ENCODE measurements around the gene MYCL. TPM values are rescaled to one million over a fixed set of nuclear protein-coding genes. Genes with fewer than 3 reads are reported as not detected.

The MYCL gene, protein sequence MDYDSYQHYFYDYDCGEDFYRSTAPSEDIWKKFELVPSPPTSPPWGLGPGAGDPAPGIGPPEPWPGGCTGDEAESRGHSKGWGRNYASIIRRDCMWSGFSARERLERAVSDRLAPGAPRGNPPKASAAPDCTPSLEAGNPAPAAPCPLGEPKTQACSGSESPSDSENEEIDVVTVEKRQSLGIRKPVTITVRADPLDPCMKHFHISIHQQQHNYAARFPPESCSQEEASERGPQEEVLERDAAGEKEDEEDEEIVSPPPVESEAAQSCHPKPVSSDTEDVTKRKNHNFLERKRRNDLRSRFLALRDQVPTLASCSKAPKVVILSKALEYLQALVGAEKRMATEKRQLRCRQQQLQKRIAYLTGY
- 1 to 10 TPM in 1 of 2 donors, under 1 TPM in 1; 0.42 to 3.9 TPM for total RNA-seq

GRCh38 chr1:39901714-39902459, at the start of gene MYCL:
TSS of gene MYCL (minus strand) at chr1:39901917. CDS start at chr1:39901434, 483 bp downstream.
- Histone ChIP-seq H3K36me3 (no peaks in the 10 kb centered on the region), H3K27me3 (replicated peaks; ENCODE audit: insufficient read depth) (peaks cover 4% of the 10 kb centered on the region), H3K27ac (no peak within 1 kb of the TSS), H3K9me3 (no peaks in the 10 kb centered on the region), H3K4me1 (ENCODE audit: control insufficient read depth in 1 of 2, low read depth in 2 of 2) (peaks cover 8 to 18% of the 10 kb centered on the region in 2 donors), H3K4me3 (peak within 1 kb of the TSS; percentile 84)
- DNase-seq (ENCODE audit: low spot score): no peak
- no peak for ATAC-seq (ENCODE audit: insufficient number of reproducible peaks, low FRiP score, low read depth)
- peak; percentile 61 for TF ChIP-seq CTCF (IDR thresholded peaks at IDR 0.05)

GRCh38 chr1:39949891-39950290, 48.2 kb upstream of the MYCL start:
- Histone ChIP-seq H3K27me3 (replicated peaks; ENCODE audit: insufficient read depth) (no peaks in the 10 kb centered on the region), H3K4me1 (ENCODE audit: control insufficient read depth in 1 of 2, low read depth in 2 of 2) (peaks cover 0 to 3% of the 10 kb centered on the region in 2 donors), H3K36me3 (no peaks in the 10 kb centered on the region), H3K27ac (no peak overlapping the region), H3K4me3 (no peak overlapping the region), H3K9me3 (no peaks in the 10 kb centered on the region)
- no peak for TF ChIP-seq CTCF (IDR thresholded peaks at IDR 0.05)
- ATAC-seq (ENCODE audit: insufficient number of reproducible peaks, low FRiP score, low read depth) (no peak), DNase-seq (ENCODE audit: low spot score) (no peak)

DNA sequence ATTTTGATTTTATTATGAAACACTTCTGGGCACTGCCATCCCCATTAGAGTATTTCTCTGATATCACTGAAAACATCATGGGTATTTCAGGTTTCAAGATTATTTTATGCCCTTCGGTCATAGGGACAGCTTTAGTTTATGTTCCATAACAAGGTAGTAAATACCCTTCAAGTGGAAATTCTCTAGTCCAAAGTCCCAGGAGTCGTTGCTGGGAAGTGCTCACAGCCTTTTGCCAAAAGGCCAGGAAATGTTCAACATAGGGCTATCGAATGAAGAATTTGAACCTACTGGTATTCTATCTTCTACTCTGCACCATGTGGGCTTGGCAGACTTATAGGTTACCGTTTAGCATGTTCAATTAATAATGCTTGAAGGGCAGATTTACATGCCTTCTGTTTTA, 45.5 kb upstream of the MYCL start:
- TF ChIP-seq CTCF (IDR thresholded peaks at IDR 0.05): no peak
- no peak overlapping the region for H3K27ac ChIP-seq
- DNase-seq (ENCODE audit: low spot score) (no peak), ATAC-seq (ENCODE audit: insufficient number of reproducible peaks, low FRiP score, low read depth) (no peak)
- H3K27me3 ChIP-seq (replicated peaks; ENCODE audit: insufficient read depth): no peaks in the 10 kb centered on the region
- H3K9me3 ChIP-seq: no peaks in the 10 kb centered on the region
- no peaks in the 10 kb centered on the region for H3K4me1 ChIP-seq (ENCODE audit: control insufficient read depth in 1 of 2, low read depth in 2 of 2)
- no peaks in the 10 kb centered on the region for H3K36me3 ChIP-seq
- no peak overlapping the region for H3K4me3 ChIP-seq

DNA sequence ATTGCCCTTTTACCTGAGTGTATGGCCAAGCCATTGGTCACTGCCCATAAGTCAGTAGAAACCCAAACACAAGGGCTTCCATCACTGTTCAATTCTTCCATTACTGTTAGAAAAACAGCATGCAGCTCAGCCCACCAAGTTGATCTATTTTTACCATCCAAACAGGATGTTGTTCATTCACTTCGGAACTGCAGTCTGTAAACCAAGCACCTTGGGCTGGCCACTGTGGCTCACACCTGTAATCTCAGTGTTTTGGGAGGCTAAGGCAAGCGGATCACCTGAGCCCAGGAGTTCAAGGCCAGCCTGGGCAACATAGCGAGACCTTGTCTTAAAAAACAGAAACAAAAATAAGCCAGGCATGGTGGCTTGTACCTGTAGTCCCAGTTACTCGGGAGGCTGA, 44.5 kb upstream of the MYCL start:
- Histone ChIP-seq H3K27ac (no peak overlapping the region), H3K9me3 (no peaks in the 10 kb centered on the region), H3K4me3 (no peak overlapping the region), H3K27me3 (replicated peaks; ENCODE audit: insufficient read depth) (no peaks in the 10 kb centered on the region), H3K36me3 (no peaks in the 10 kb centered on the region), H3K4me1 (ENCODE audit: control insufficient read depth in 1 of 2, low read depth in 2 of 2) (no peaks in the 10 kb centered on the region)
- TF ChIP-seq CTCF (IDR thresholded peaks at IDR 0.05): no peak
- DNase-seq (ENCODE audit: low spot score): no peak
- no peak for ATAC-seq (ENCODE audit: insufficient number of reproducible peaks, low FRiP score, low read depth)

- Histone ChIP-seq H3K27me3 (replicated peaks; ENCODE audit: insufficient read depth) (no peaks in the 10 kb centered on the region), H3K27ac (no peak overlapping the region), H3K9me3 (no peaks in the 10 kb centered on the region), H3K36me3 (no peaks in the 10 kb centered on the region), H3K4me3 (no peak overlapping the region), H3K4me1 (ENCODE audit: control insufficient read depth in 1 of 2, low read depth in 2 of 2) (no peaks in the 10 kb centered on the region)
- TF ChIP-seq CTCF (IDR thresholded peaks at IDR 0.05): no peak
- no peak for ATAC-seq (ENCODE audit: insufficient number of reproducible peaks, low FRiP score, low read depth)
- DNase-seq (ENCODE audit: low spot score): no peak
Observed at GRCh38 chr1:39944410-39945112, 42.8 kb upstream of the MYCL start.

All from thoracic aorta (tissue), 2 donors.